ENCODE measurements around the gene COL4A5. TPM values are rescaled to one million over a fixed set of nuclear protein-coding genes. Genes with fewer than 3 reads are reported as not detected.

Gene COL4A5
- total and polyA plus RNA-seq, 2 of the 8 experiments (the other 6 are each of a cell fraction or from before 2014, with no cell fraction given), result 24.9 to 30.2 TPM

DNA sequence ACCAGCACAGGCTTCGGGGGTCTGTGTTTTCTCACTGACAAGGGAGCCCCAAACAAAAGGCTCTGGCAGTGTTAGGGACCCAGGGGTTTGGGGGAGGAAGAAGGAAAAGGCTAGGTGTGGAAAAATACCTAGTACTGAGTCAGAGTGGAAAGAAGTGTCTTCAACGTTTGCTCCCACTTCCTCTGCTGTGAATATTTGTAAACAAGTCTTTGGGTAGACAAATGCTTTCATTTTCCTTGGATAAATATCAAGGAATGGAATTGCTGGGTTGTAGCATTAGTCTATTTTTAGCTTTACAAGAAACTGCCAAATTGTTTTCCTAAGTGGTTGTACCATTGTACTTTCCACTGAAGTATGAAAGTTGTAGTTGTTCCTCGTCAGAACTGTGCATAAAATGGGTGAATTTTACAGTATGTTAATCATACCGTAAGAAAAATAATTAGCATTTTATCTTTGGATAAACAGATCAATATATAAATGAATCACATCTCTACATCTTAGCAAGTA, 17.4 kb downstream of the COL4A5 start (continued):
- TF ChIP-seq, protein P1, sequence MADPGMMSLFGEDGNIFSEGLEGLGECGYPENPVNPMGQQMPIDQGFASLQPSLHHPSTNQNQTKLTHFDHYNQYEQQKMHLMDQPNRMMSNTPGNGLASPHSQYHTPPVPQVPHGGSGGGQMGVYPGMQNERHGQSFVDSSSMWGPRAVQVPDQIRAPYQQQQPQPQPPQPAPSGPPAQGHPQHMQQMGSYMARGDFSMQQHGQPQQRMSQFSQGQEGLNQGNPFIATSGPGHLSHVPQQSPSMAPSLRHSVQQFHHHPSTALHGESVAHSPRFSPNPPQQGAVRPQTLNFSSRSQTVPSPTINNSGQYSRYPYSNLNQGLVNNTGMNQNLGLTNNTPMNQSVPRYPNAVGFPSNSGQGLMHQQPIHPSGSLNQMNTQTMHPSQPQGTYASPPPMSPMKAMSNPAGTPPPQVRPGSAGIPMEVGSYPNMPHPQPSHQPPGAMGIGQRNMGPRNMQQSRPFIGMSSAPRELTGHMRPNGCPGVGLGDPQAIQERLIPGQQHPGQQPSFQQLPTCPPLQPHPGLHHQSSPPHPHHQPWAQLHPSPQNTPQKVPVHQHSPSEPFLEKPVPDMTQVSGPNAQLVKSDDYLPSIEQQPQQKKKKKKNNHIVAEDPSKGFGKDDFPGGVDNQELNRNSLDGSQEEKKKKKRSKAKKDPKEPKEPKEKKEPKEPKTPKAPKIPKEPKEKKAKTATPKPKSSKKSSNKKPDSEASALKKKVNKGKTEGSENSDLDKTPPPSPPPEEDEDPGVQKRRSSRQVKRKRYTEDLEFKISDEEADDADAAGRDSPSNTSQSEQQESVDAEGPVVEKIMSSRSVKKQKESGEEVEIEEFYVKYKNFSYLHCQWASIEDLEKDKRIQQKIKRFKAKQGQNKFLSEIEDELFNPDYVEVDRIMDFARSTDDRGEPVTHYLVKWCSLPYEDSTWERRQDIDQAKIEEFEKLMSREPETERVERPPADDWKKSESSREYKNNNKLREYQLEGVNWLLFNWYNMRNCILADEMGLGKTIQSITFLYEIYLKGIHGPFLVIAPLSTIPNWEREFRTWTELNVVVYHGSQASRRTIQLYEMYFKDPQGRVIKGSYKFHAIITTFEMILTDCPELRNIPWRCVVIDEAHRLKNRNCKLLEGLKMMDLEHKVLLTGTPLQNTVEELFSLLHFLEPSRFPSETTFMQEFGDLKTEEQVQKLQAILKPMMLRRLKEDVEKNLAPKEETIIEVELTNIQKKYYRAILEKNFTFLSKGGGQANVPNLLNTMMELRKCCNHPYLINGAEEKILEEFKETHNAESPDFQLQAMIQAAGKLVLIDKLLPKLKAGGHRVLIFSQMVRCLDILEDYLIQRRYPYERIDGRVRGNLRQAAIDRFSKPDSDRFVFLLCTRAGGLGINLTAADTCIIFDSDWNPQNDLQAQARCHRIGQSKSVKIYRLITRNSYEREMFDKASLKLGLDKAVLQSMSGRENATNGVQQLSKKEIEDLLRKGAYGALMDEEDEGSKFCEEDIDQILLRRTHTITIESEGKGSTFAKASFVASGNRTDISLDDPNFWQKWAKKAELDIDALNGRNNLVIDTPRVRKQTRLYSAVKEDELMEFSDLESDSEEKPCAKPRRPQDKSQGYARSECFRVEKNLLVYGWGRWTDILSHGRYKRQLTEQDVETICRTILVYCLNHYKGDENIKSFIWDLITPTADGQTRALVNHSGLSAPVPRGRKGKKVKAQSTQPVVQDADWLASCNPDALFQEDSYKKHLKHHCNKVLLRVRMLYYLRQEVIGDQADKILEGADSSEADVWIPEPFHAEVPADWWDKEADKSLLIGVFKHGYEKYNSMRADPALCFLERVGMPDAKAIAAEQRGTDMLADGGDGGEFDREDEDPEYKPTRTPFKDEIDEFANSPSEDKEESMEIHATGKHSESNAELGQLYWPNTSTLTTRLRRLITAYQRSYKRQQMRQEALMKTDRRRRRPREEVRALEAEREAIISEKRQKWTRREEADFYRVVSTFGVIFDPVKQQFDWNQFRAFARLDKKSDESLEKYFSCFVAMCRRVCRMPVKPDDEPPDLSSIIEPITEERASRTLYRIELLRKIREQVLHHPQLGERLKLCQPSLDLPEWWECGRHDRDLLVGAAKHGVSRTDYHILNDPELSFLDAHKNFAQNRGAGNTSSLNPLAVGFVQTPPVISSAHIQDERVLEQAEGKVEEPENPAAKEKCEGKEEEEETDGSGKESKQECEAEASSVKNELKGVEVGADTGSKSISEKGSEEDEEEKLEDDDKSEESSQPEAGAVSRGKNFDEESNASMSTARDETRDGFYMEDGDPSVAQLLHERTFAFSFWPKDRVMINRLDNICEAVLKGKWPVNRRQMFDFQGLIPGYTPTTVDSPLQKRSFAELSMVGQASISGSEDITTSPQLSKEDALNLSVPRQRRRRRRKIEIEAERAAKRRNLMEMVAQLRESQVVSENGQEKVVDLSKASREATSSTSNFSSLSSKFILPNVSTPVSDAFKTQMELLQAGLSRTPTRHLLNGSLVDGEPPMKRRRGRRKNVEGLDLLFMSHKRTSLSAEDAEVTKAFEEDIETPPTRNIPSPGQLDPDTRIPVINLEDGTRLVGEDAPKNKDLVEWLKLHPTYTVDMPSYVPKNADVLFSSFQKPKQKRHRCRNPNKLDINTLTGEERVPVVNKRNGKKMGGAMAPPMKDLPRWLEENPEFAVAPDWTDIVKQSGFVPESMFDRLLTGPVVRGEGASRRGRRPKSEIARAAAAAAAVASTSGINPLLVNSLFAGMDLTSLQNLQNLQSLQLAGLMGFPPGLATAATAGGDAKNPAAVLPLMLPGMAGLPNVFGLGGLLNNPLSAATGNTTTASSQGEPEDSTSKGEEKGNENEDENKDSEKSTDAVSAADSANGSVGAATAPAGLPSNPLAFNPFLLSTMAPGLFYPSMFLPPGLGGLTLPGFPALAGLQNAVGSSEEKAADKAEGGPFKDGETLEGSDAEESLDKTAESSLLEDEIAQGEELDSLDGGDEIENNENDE (IDR thresholded peaks at IDR 0.05; ENCODE audit: insufficient replicate concordance, low read length), result no peak
- TF ChIP-seq YY1 (IDR thresholded peaks at IDR 0.05; ENCODE audit: low read depth, low read length) (no peak), HDAC2 (IDR thresholded peaks at IDR 0.05; ENCODE audit: borderline replicate concordance in 1 of 2, low read depth in 2 of 2, low read length in 2 of 2) (no peak), NRF1 (IDR thresholded peaks at IDR 0.05; ENCODE audit: low read depth, low read length) (no peak), KDM1A (IDR thresholded peaks at IDR 0.05; ENCODE audit: borderline replicate concordance, low read length) (no peak), RAD21 (IDR thresholded peaks at IDR 0.05 in 1 of 2, conservative IDR thresholded peaks at IDR 0.05 in 1 of 2; ENCODE audit: low read depth in 2 of 2, low read length in 2 of 2) (no peak), EGR1 (IDR thresholded peaks at IDR 0.05; ENCODE audit: borderline replicate concordance, low read depth, low read length) (no peak)
- TF ChIP-seq, protein P2, sequence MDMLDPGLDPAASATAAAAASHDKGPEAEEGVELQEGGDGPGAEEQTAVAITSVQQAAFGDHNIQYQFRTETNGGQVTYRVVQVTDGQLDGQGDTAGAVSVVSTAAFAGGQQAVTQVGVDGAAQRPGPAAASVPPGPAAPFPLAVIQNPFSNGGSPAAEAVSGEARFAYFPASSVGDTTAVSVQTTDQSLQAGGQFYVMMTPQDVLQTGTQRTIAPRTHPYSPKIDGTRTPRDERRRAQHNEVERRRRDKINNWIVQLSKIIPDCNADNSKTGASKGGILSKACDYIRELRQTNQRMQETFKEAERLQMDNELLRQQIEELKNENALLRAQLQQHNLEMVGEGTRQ (IDR thresholded peaks at IDR 0.05; ENCODE audit: low read length), result no peak
- TF ChIP-seq, protein P3, sequence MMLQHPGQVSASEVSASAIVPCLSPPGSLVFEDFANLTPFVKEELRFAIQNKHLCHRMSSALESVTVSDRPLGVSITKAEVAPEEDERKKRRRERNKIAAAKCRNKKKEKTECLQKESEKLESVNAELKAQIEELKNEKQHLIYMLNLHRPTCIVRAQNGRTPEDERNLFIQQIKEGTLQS (IDR thresholded peaks at IDR 0.05; ENCODE audit: insufficient read depth, low read depth, low read length), result no peak

Data from H1 (cell line).